Smooth muscle cell (in vitro differentiated cells): ENCODE data around the gene POU1F1. TPM values are rescaled to one million over a fixed set of nuclear protein-coding genes. Genes with fewer than 3 reads are reported as not detected.

ENCODE experiments used
- DNase-seq: peaks from one replicate; lab custom pipeline; 2025; ENCODE audit not compliant: unreplicated experiment; lab: John Stamatoyannopoulos, UW
- H2AFZ ChIP-seq: fragments of 200-600 bp; sonication (generic); 2 replicates; pipeline ENCODE4 v1.6.0; 2016; ENCODE audit warnings: antibody characterized with exemption, low read depth, mild to moderate bottlenecking
- H3F3A ChIP-seq: fragments of 200-600 bp; sonication (generic); 2 replicates; pipeline ENCODE4 v1.6.0; 2017; ENCODE audit warnings: antibody characterized with exemption, low read depth
- H3K27ac ChIP-seq: fragments of 200-600 bp; sonication (generic); 2 replicates; pipeline ENCODE4 v1.5.1; 2016; ENCODE audit warnings: low read depth, mild to moderate bottlenecking
- H3K27me3 ChIP-seq: fragments of 200-600 bp; sonication (generic); 2 replicates; pipeline ENCODE4 v1.6.1; 2016; ENCODE audit warnings: low read depth, mild to moderate bottlenecking
- H3K36me3 ChIP-seq: fragments of 200-600 bp; sonication (generic); 2 replicates; pipeline ENCODE4 v1.5.1; 2016; ENCODE audit warnings: low read depth
- H3K4me1 ChIP-seq: fragments of 200-600 bp; sonication (generic); 2 replicates; pipeline ENCODE4 v1.5.1; 2016; ENCODE audit warnings: low read depth
- H3K4me2 ChIP-seq: fragments of 200-600 bp; sonication (generic); 2 replicates; pipeline ENCODE4 v1.6.0; 2016; ENCODE audit warnings: mild to moderate bottlenecking
- H3K4me3 ChIP-seq: fragments of 200-600 bp; sonication (generic); 2 replicates; pipeline ENCODE4 v1.5.1; 2016; ENCODE audit warnings: mild to moderate bottlenecking
- H3K79me2 ChIP-seq: fragments of 200-600 bp; sonication (generic); 2 replicates; pipeline ENCODE4 v1.6.0; 2016; ENCODE audit warnings: low read depth, mild to moderate bottlenecking
- H3K9ac ChIP-seq: fragments of 200-600 bp; sonication (generic); 2 replicates; pipeline ENCODE4 v1.6.0; 2016; ENCODE audit warnings: low read depth
- H3K9me3 ChIP-seq: fragments of 200-600 bp; sonication (generic); replicated peaks from 2 replicates; pipeline ENCODE4 v1.5.1; 2016; ENCODE audit warnings: low read depth
- H4K20me1 ChIP-seq: fragments of 200-600 bp; sonication (generic); 2 replicates; pipeline ENCODE4 v1.6.0; 2016; ENCODE audit warnings: low read depth
- CTCF ChIP-seq: fragments of 200-600 bp; sonication (generic); IDR thresholded peaks from 2 replicates; pipeline ENCODE4 v1.5.1; 2017; ENCODE audit warnings: borderline replicate concordance, mild to moderate bottlenecking, antibody characterized with exemption; ENCODE audit not compliant: insufficient read depth, poor library complexity, severe bottlenecking
- WGBS: methylation state at CpG from one replicate; pipeline ENCODE4 v1.1.7; 2016; ENCODE audit warnings: low lambda C conversion rate; 5-methylcytosine and 5-hydroxymethylcytosine counted together
- polyA plus RNA-seq: library from polyadenylated mRNA; unstranded; fragments of >200 nt; fragmentation: Nextera tagmentation; extraction: Ambion mirVana; gene quantifications from 2 replicates; pipeline ENCODE4 v1.2.1, GENCODE V29; 2016
- total RNA-seq: library from RNA; depleted of rRNA; stranded (reverse); fragments of >200 nt; gene quantifications from 2 replicates; pipeline ENCODE4 v1.2.3, GENCODE V29; 2014

POU1F1 gene
- total and polyA plus RNA-seq, 2 experiments from 2014 or later = not detected

GRCh38 chr3:87318617-87319021, 42.2 kb upstream of the POU1F1 start:
- H4K20me1 ChIP-seq = no peaks in the 10 kb centered on the region
- H3K4me3 ChIP-seq = no peak overlapping the region
- H3K9ac ChIP-seq = no peak overlapping the region
- H3K36me3 ChIP-seq = no peaks in the 10 kb centered on the region
- H3K9me3 ChIP-seq = no peaks in the 10 kb centered on the region
- no peak overlapping the region for H2AFZ ChIP-seq
- H3K79me2 ChIP-seq = no peaks in the 10 kb centered on the region
- 80% methylated on average over 2 of the region's 2 CpGs for WGBS
- H3K27ac ChIP-seq = peak overlapping the region; percentile 8
- no peaks in the 10 kb centered on the region for H3F3A ChIP-seq
- no peak overlapping the region for H3K4me2 ChIP-seq
- no peaks in the 10 kb centered on the region for H3K27me3 ChIP-seq
- TF ChIP-seq CTCF = no peak
- H3K4me1 ChIP-seq = no peaks in the 10 kb centered on the region
- DNase-seq = no peak

DNA sequence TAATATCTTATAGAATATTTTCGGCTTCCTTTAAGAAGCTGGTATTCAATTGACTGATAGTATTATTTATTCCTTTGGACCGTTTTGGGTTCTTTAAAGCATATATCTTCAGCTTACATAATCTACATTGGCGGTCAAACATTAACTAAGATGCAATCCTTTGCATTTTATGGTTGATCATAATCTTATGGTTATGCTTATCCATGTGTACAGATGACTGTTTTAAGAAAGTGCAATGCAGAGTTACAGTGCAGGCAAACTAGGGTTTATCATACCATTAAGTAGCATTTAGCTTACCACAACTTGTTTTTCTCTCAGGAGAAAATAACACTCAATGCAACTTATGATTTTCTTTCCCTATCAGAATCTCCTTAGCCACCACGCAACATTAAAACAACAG, 41.4 kb upstream of the POU1F1 start:
- Histone ChIP-seq H3K27ac (no peak overlapping the region), H3K79me2 (no peaks in the 10 kb centered on the region), H3F3A (no peaks in the 10 kb centered on the region), H3K4me1 (no peaks in the 10 kb centered on the region), H3K9ac (no peak overlapping the region), H3K36me3 (no peaks in the 10 kb centered on the region), H4K20me1 (no peaks in the 10 kb centered on the region), H3K27me3 (no peaks in the 10 kb centered on the region), H3K4me2 (no peak overlapping the region), H3K9me3 (no peaks in the 10 kb centered on the region), H2AFZ (no peak overlapping the region), H3K4me3 (no peak overlapping the region)
- DNase-seq = no peak
- TF ChIP-seq CTCF = no peak
- 88% methylated on average over 4 of the region's 4 CpGs for WGBS

- Histone ChIP-seq H3K27ac (no peak overlapping the region), H2AFZ (no peak overlapping the region), H3F3A (no peaks in the 10 kb centered on the region), H3K4me3 (no peak overlapping the region), H3K27me3 (no peaks in the 10 kb centered on the region), H3K9me3 (no peaks in the 10 kb centered on the region), H3K9ac (no peak overlapping the region), H3K4me2 (no peak overlapping the region), H4K20me1 (no peaks in the 10 kb centered on the region), H3K4me1 (no peaks in the 10 kb centered on the region), H3K79me2 (no peaks in the 10 kb centered on the region), H3K36me3 (no peaks in the 10 kb centered on the region)
- no peak for DNase-seq
- TF ChIP-seq CTCF = no peak
- 88% methylated on average over 1 of the region's 1 CpG for WGBS
These were observed 37.3 kb upstream of the POU1F1 start for GRCh38 chr3:87313641-87314040.

DNA sequence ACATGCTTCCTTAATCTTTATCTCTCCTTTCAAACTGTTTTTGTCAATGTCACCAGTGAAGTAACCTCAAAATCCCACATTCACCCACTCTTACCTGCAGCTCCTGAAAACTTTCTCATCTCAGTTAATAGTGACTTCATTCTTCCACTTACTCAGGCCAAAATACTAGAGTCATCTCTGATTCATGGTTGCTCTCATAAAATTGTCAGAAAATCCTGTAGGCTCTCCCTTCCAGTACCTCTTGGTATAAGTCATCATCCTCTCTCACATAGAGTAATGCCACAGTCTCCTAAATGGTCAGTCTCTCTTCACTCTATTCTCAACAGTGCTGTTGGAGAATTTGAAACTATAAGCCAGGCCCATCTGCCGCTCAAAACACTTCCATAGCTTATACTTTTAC, 34.9 kb upstream of the POU1F1 start:
- no peaks in the 10 kb centered on the region for H3K27me3 ChIP-seq
- no peak overlapping the region for H3K4me3 ChIP-seq
- TF ChIP-seq CTCF = no peak
- WGBS = 94% methylated on average over 1 of the region's 1 CpG
- no peaks in the 10 kb centered on the region for H4K20me1 ChIP-seq
- H2AFZ ChIP-seq = no peak overlapping the region
- DNase-seq = no peak
- H3K4me2 ChIP-seq = no peak overlapping the region
- H3K4me1 ChIP-seq = no peaks in the 10 kb centered on the region
- H3K79me2 ChIP-seq = no peaks in the 10 kb centered on the region
- no peaks in the 10 kb centered on the region for H3F3A ChIP-seq
- peak overlapping the region; percentile 10 for H3K27ac ChIP-seq
- no peaks in the 10 kb centered on the region for H3K9me3 ChIP-seq
- H3K36me3 ChIP-seq = no peaks in the 10 kb centered on the region
- H3K9ac ChIP-seq = no peak overlapping the region
